A549 treated with DMSO at 1 μM for 4 hours (cell line): ENCODE measurements around the gene ZNF675. TPM values are rescaled to one million over a fixed set of nuclear protein-coding genes. Genes with fewer than 3 reads are reported as not detected.

Source experiments
- total RNA-seq: library from RNA; stranded (reverse); fragments of 200-300 nt; extraction: Qiagen RNA extraction; gene quantifications from 5 replicates; pipeline ENCODE4 v1.2.3, GENCODE V29; 2022; ENCODE audit warnings: low read depth

The ZNF675 gene
- total RNA-seq, result 2.8 to 4.1 TPM (median 3.8 TPM) in 5 replicates

GRCh38 chr19:23686621-23687423, at the start of gene ZNF675:
Gene ZNF675, minus strand, starts transcription at chr19:23687212. Its CDS starts 179 bp downstream, at chr19:23687033.

Other genes with a start within 250 kb of the ZNF675 start
- gene ZNF681, start 71.7 kb upstream of the ZNF675 start, total RNA-seq, result 0.02 to 0.13 TPM in 2 of 5 replicates, not detected in the others
- gene ZNF726, start 227.7 kb upstream of the ZNF675 start, total RNA-seq, result 0.57 to 0.89 TPM (median 0.77 TPM) in 5 replicates